ENCODE data around the gene ARPC1B.

DNA sequence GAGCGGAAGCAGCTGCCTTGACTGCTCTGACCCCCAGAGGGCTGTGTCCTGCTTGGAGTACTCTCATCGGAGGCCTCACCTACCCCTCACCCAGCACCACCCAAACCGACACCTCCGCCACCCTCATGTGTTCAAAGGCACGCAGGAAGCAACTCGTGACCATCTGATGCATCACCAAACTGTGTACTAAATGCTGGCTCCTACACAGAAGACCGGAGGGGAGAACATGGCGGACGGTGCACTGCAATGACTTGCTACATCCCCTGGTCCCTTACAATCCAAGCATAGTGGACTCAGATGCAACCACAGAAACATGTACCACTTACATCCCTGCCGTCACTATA, 30.4 kb downstream of the ARPC1B start:
- TF ChIP-seq POLR2A (IDR thresholded peaks at IDR 0.05; ENCODE audit: extremely low read depth, insufficient read length) = no peak
- TF ChIP-seq, protein P1, sequence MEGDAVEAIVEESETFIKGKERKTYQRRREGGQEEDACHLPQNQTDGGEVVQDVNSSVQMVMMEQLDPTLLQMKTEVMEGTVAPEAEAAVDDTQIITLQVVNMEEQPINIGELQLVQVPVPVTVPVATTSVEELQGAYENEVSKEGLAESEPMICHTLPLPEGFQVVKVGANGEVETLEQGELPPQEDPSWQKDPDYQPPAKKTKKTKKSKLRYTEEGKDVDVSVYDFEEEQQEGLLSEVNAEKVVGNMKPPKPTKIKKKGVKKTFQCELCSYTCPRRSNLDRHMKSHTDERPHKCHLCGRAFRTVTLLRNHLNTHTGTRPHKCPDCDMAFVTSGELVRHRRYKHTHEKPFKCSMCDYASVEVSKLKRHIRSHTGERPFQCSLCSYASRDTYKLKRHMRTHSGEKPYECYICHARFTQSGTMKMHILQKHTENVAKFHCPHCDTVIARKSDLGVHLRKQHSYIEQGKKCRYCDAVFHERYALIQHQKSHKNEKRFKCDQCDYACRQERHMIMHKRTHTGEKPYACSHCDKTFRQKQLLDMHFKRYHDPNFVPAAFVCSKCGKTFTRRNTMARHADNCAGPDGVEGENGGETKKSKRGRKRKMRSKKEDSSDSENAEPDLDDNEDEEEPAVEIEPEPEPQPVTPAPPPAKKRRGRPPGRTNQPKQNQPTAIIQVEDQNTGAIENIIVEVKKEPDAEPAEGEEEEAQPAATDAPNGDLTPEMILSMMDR (IDR thresholded peaks at IDR 0.05; ENCODE audit: low read depth, low read length) = no peak

All from NB4 (cell line).